HCT116 (cell line): ENCODE measurements around the gene ALOXE3. TPM values are rescaled to one million over a fixed set of nuclear protein-coding genes. Genes with fewer than 3 reads are reported as not detected.

ENCODE experiments used
- ATAC-seq: fragments of 200-7000 bp; cut with Tn5 transposase; 2 replicates; pipeline ENCODE4 v1.9.1; 2020; ENCODE audit warnings: mild to moderate bottlenecking, moderate library complexity
- BruUV-seq: library from RNA; stranded (reverse); fragments of 400-500 nt; replicated peaks from 2 replicates; lab custom pipeline; 2021; lab: Mats Ljungman, UMichigan
- CTCF ChIA-PET: fragments of 300-600 bp; sonication (Branson Sonifier 250); formaldehyde crosslinking; loops from one replicate; lab custom pipeline; 2021; ENCODE audit warnings: antibody characterized with exemption; lab: Charles Lee
- POLR2A ChIA-PET: fragments of 300-600, 350-600 bp; sonication (Branson Sonifier 250); formaldehyde crosslinking; loops from one replicate; lab custom pipeline; 2021; ENCODE audit warnings: antibody characterized with exemption; lab: Charles Lee
- RAD21 ChIA-PET, 2 experiments: fragments of 300-600 bp; sonication (Branson Sonifier 250); formaldehyde crosslinking; loops; one replicate each; lab custom pipeline; 2023; ENCODE audit warnings: low total read pairs in 2 of 2; ENCODE audit not compliant: uncharacterized antibody in 2 of 2, unreplicated experiment in 2 of 2, low non-redundant PET in 1 of 2; lab: Charles Lee
- DNase-seq: peaks from one replicate; pipeline ENCODE4 v3.0.0-alpha.2; 2010; ENCODE audit warnings: low read depth, low spot score
- H2AFZ ChIP-seq: fragments of 200-600 bp; shearing (Covaris generic), sonication (generic); 2 replicates; pipeline ENCODE4 v1.6.1; 2017; ENCODE audit warnings: low read depth, mixed run types, mixed read lengths, antibody characterized with exemption, low read length; ENCODE audit not compliant: poor library complexity, severe bottlenecking
- H3K27ac ChIP-seq: 2 replicates; pipeline ENCODE4 v1.5.1; 2012; ENCODE audit warnings: low read depth, low read length
- H3K27me3 ChIP-seq: fragments of 200-600 bp; sonication (generic); 2 replicates; pipeline ENCODE4 v1.6.1; 2016; ENCODE audit warnings: mixed run types, low read length, mixed read lengths; ENCODE audit not compliant: insufficient read depth
- H3K36me3 ChIP-seq, 2 experiments: fragments of 200-500 bp in 1 of 2; fragments of 200-600 bp in 1 of 2; sonication (Bioruptor generic) in 1 of 2; sonication (generic) in 1 of 2; 2 replicates each; pipeline versions ENCODE4 v1.5.1 to v1.6.1; 2014 to 2016; ENCODE audit warnings: low read length in 2 of 2, inconsistent platforms in 1 of 2, mixed read lengths in 1 of 2, mixed run types in 1 of 2; ENCODE audit not compliant: insufficient read depth in 2 of 2, control insufficient read depth in 1 of 2
- H3K4me1 ChIP-seq, 2 experiments: fragments of 200-600 bp in 1 of 2; sonication (generic) in 1 of 2; 2 replicates each; pipeline versions ENCODE4 v1.5.1 to v1.6.1; 2012 to 2017; ENCODE audit warnings: low read length in 2 of 2, inconsistent platforms in 1 of 2, mild to moderate bottlenecking in 1 of 2, mixed read lengths in 1 of 2, mixed run types in 1 of 2, moderate library complexity in 1 of 2; ENCODE audit not compliant: insufficient read depth in 2 of 2, control insufficient read depth in 1 of 2
- H3K4me2 ChIP-seq: fragments of 200-600 bp; sonication (generic); 2 replicates; pipeline ENCODE4 v1.6.1; 2017; ENCODE audit warnings: mixed run types, low read length, mixed read lengths
- H3K4me3 ChIP-seq, 2 experiments: fragments of 200-600 bp in 1 of 2; sonication (generic) in 1 of 2; replicated peaks in 1 of 2; 2 replicates each; pipeline ENCODE4 v1.5.1; 2011 to 2016; ENCODE audit warnings: low read length in 2 of 2, control low read depth in 1 of 2, low read depth in 1 of 2, mild to moderate bottlenecking in 1 of 2, mixed read lengths in 1 of 2, mixed run types in 1 of 2
- H3K79me2 ChIP-seq: fragments of 200-600 bp; sonication (generic); 2 replicates; pipeline ENCODE4 v1.6.1; 2017; ENCODE audit warnings: mild to moderate bottlenecking, mixed run types, low read length, moderate library complexity, mixed read lengths; ENCODE audit not compliant: insufficient read depth
- H3K9ac ChIP-seq: fragments of 200-600 bp; sonication (generic); 2 replicates; pipeline ENCODE4 v1.6.1; 2016; ENCODE audit warnings: low read length, mixed read lengths
- H3K9me2 ChIP-seq: fragments of 200-600 bp; sonication (generic), shearing (Covaris generic); 2 replicates; pipeline ENCODE4 v1.6.1; 2017; ENCODE audit warnings: mixed run types, mild to moderate bottlenecking, moderate library complexity; ENCODE audit not compliant: insufficient read depth
- H3K9me3 ChIP-seq, 2 experiments: fragments of 200-500 bp in 1 of 2; fragments of 200-600 bp in 1 of 2; sonication (Bioruptor generic) in 1 of 2; sonication (generic) in 1 of 2; 2 replicates each; pipeline ENCODE4 v1.6.1; 2014 to 2017; ENCODE audit warnings: low read length in 2 of 2, mixed read lengths in 2 of 2, inconsistent platforms in 1 of 2, low read depth in 1 of 2, mild to moderate bottlenecking in 1 of 2, mixed run types in 1 of 2, moderate library complexity in 1 of 2; ENCODE audit not compliant: control insufficient read depth in 1 of 2, insufficient read depth in 1 of 2
- H4K20me1 ChIP-seq: fragments of 200-600 bp; sonication (generic), shearing (Covaris generic); 2 replicates; pipeline ENCODE4 v1.6.1; 2017; ENCODE audit warnings: mixed run types, mild to moderate bottlenecking, moderate library complexity; ENCODE audit not compliant: insufficient read depth
- ATF3 ChIP-seq: IDR thresholded peaks from 2 replicates; pipeline ENCODE4 v1.6.1; 2012
- CEBPB ChIP-seq: IDR thresholded peaks from 2 replicates; pipeline ENCODE4 v1.6.1; 2012; ENCODE audit warnings: low read depth
- CTCF ChIP-seq, 3 experiments: fragments of 200-600 bp in 1 of 3; sonication (generic) in 1 of 3; IDR thresholded peaks in 2 of 3; conservative IDR thresholded peaks in 1 of 3; 2 replicates each; pipeline ENCODE4 v1.5.1; 2012 to 2017; ENCODE audit warnings: low read depth in 2 of 3, low read length in 2 of 3, antibody characterized with exemption in 1 of 3, borderline replicate concordance in 1 of 3, control low read depth in 1 of 3, mild to moderate bottlenecking in 1 of 3, mixed read lengths in 1 of 3, mixed run types in 1 of 3, moderate library complexity in 1 of 3; ENCODE audit not compliant: insufficient read depth in 1 of 3
- EGR1 ChIP-seq: IDR thresholded peaks from 2 replicates; pipeline ENCODE4 v1.6.1; 2012; ENCODE audit warnings: low read depth
- EZH2phosphoT487 ChIP-seq: fragments of 200-600 bp; IDR thresholded peaks from 2 replicates; pipeline ENCODE4 v1.6.1; 2018; ENCODE audit warnings: antibody characterized with exemption, borderline replicate concordance
- MAX ChIP-seq: IDR thresholded peaks from 2 replicates; pipeline ENCODE4 v1.6.1; 2012
- POLR2AphosphoS5 ChIP-seq: IDR thresholded peaks from 2 replicates; pipeline ENCODE4 v1.6.1; 2011; ENCODE audit warnings: mild to moderate bottlenecking, low read depth, low read length, moderate library complexity
- RAD21 ChIP-seq: IDR thresholded peaks from 2 replicates; pipeline ENCODE4 v1.6.1; 2012; ENCODE audit warnings: low read depth, mild to moderate bottlenecking
- TCF7L2 ChIP-seq: IDR thresholded peaks from 2 replicates; pipeline ENCODE4 v1.7.0; 2011; ENCODE audit warnings: borderline replicate concordance, inconsistent platforms; ENCODE audit not compliant: insufficient read depth, insufficient read length; ENCODE audit errors: extremely low read depth
- ZBTB33 ChIP-seq: IDR thresholded peaks from 2 replicates; pipeline ENCODE4 v1.6.1; 2011; ENCODE audit warnings: mild to moderate bottlenecking, low read length, moderate library complexity; ENCODE audit not compliant: insufficient replicate concordance; ENCODE audit errors: extremely low read depth
- ZFX ChIP-seq: fragments of 450-650 bp; IDR thresholded peaks from 2 replicates; pipeline ENCODE4 v1.6.1; 2017
- ZNF274 ChIP-seq: fragments of 200-500 bp; sonication (Bioruptor generic); IDR thresholded peaks from 2 replicates; pipeline ENCODE4 v1.6.1; 2014; ENCODE audit warnings: mild to moderate bottlenecking, low read depth, low read length, inconsistent platforms
- intact Hi-C: fragments of 100-400 bp; cut with micrococcal nuclease; formaldehyde crosslinking; loops from 2 replicates; pipeline ENCODE4 v1.10.0; 2022
- total RNA-seq: library from RNA; stranded (reverse); gene quantifications from one replicate; pipeline ENCODE4 v1.2.1, GENCODE V29; 2021; ENCODE audit not compliant: unreplicated experiment

Gene ALOXE3
- total RNA-seq, 1 experiment from 2014 or later = 3.5 TPM

- Histone ChIP-seq H3K4me3 (no peak overlapping the region), H3K36me3 (no peaks in the 10 kb centered on the region), H3K4me2 (no peak overlapping the region), H4K20me1 (no peaks in the 10 kb centered on the region), H3K9ac (no peak overlapping the region), H3K79me2 (no peaks in the 10 kb centered on the region), H3K4me1 (no peaks in the 10 kb centered on the region), H2AFZ (no peak overlapping the region), H3K9me3 (no peaks in the 10 kb centered on the region), H3K27me3 (no peaks in the 10 kb centered on the region), H3K27ac (no peak overlapping the region), H3K9me2 (no peaks in the 10 kb centered on the region)
- TF ChIP-seq ZFX (no peak), ZNF274 (no peak), POLR2AphosphoS5 (no peak), CEBPB (no peak), MAX (no peak), TCF7L2 (no peak), CTCF (IDR thresholded peaks at IDR 0.05 in 2 of 3, conservative IDR thresholded peaks at IDR 0.05 in 1 of 3; ENCODE audit: borderline replicate concordance in 1 of 3, insufficient read depth in 1 of 3, low read depth in 2 of 3, low read length in 2 of 3) (no peak), EGR1 (no peak), RAD21 (no peak), ZBTB33 (no peak), ATF3 (no peak), EZH2phosphoT487 (no peak)
- no TSS peak for BruUV-seq
- DNase-seq (no peak), ATAC-seq (no peak)
- ChIA-PET POLR2A (no interaction called here), CTCF (no interaction called here), RAD21 (interaction anchor here in 1 of 2 experiments (0.6 kb wide), 1 partner anchor 31 kb away, joined by 6 read pairs; no protein-coding TSS in a partner anchor)
- intact Hi-C loops = no loop called here
These were observed 71.2 kb downstream of the ALOXE3 start for GRCh38 chr17:8046929-8047768.
